Loucy (cell line): Measurements from ENCODE around the gene C14orf119.

Experiments
- CTCF ChIP-seq: fragments of 200-600 bp; sonication (generic); conservative IDR thresholded peaks from 2 replicates; pipeline ENCODE4 v1.5.1; 2014; ENCODE audit warnings: mild to moderate bottlenecking, antibody characterized with exemption, low read length
- EZH2phosphoT487 ChIP-seq: fragments of 200-600 bp; IDR thresholded peaks from 2 replicates; pipeline ENCODE4 v1.6.1; 2018; ENCODE audit warnings: antibody characterized with exemption, mild to moderate bottlenecking, moderate library complexity, borderline replicate concordance

DNA sequence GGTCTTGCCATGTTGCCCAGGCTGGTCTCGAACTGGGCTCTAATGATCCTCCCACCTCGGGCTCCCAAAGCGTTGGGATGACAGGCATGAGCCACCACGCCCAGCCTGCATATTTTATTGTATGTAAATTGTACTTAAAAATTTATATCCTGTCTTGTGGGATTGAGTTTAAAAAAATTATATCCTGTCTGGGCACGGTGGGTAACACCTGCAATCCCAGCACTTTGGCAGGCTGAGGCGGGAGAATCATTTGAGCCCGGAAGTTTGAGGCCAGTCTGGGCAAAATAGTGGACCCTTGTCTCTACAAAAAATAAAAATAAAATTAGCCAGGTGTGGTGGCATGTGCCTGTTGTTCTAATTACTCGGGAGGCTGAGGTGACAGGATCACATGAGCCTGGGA, 37.7 kb downstream of the C14orf119 start:
- no peak for TF ChIP-seq CTCF
- TF ChIP-seq EZH2phosphoT487: no peak
